ENCODE measurements around the gene AKAP6. TPM values are rescaled to one million over a fixed set of nuclear protein-coding genes. Genes with fewer than 3 reads are reported as not detected.

AKAP6 gene
- total RNA-seq, 1 experiment from 2014 or later: 1.1 TPM

GRCh38 chr14:32514236-32514635, 185.1 kb downstream of the AKAP6 start:
- WGBS (ENCODE audit: extremely low coverage, insufficient read length, low lambda C conversion rate): no CpG with 5 or more reads among the region's 1 CpG
- H3K18ac ChIP-seq (ENCODE audit: insufficient read length, low read depth, low read length): no peak overlapping the region
- no peaks in the 10 kb centered on the region for H3K9me3 ChIP-seq (ENCODE audit: control insufficient read depth, low read depth, low read length)
- no peak overlapping the region for H2BK12ac ChIP-seq (ENCODE audit: insufficient read length, low read depth, low read length)
- H2BK15ac ChIP-seq (ENCODE audit: low read depth, low read length): no peak overlapping the region
- peaks cover 4 to 5% of the 10 kb centered on the region in 2 experiments; a peak in 2 of 4 replicates for H3K4me1 Mint-ChIP-seq
- no peak overlapping the region for H3K27ac Mint-ChIP-seq
- H4K91ac ChIP-seq (ENCODE audit: insufficient read length, low read depth, low read length): no peak overlapping the region
- peaks cover 0 to 9% (median 3%) of the 10 kb centered on the region in 3 experiments; a peak in 3 of 7 replicates for H3K36me3 Mint-ChIP-seq (ENCODE audit: insufficient read depth in 1 of 3, low read depth in 3 of 3)
- H3K56ac ChIP-seq (ENCODE audit: insufficient read length, low read depth, low read length): no peak overlapping the region
- H3K27me3 Mint-ChIP-seq (ENCODE audit: low read depth): no peaks in the 10 kb centered on the region; the same call in none of the 2 replicates
- H4K8ac ChIP-seq (replicated peaks; ENCODE audit: insufficient read length, low read depth, low read length): no peak overlapping the region
- no peak overlapping the region for H3K4ac ChIP-seq (ENCODE audit: low read depth, low read length)
- no peak for TF ChIP-seq CTCF (conservative IDR thresholded peaks at IDR 0.05)
- no peak overlapping the region for H3K4me2 ChIP-seq (ENCODE audit: insufficient read depth, insufficient read length, low read length)
- no peaks in the 10 kb centered on the region for H3K79me2 ChIP-seq (ENCODE audit: insufficient read depth, low read length)
- H3K23ac ChIP-seq (ENCODE audit: insufficient read length, low read depth, low read length): no peak overlapping the region
- no peaks in the 10 kb centered on the region for H3K23me2 ChIP-seq (ENCODE audit: insufficient read length, low read depth, low read length, poor library complexity, severe bottlenecking)
- H3K79me1 ChIP-seq (ENCODE audit: insufficient read depth, low read depth, low read length, poor library complexity, severe bottlenecking): no peaks in the 10 kb centered on the region
- no peak overlapping the region for H4K5ac ChIP-seq (ENCODE audit: insufficient read length, low read depth, low read length)
- no peak overlapping the region for H3K4me3 Mint-ChIP-seq
- H3K14ac ChIP-seq (ENCODE audit: insufficient read depth, low read length): no peak overlapping the region
- DNase-seq: no peak
- no peaks in the 10 kb centered on the region for H3K4me1 ChIP-seq (ENCODE audit: insufficient read depth, low read length)
- H2BK20ac ChIP-seq (ENCODE audit: low read depth, low read length, poor library complexity, severe bottlenecking): no peak overlapping the region
- no peak overlapping the region for H2BK120ac ChIP-seq (ENCODE audit: low read depth, low read length, poor library complexity, severe bottlenecking)
- H3K27me3 ChIP-seq (ENCODE audit: insufficient read depth, low read length): no peaks in the 10 kb centered on the region
- no peaks in the 10 kb centered on the region for H4K20me1 ChIP-seq (ENCODE audit: control insufficient read depth, insufficient read depth, insufficient read length)
- H2AK5ac ChIP-seq (ENCODE audit: insufficient read length, low read length): no peak overlapping the region
- H3K9me3 Mint-ChIP-seq: peaks cover 12 to 15% of the 10 kb centered on the region in 2 experiments; a peak in 4 of 5 replicates
- H2BK5ac ChIP-seq (ENCODE audit: insufficient read length, low read length): no peak overlapping the region
- no peak overlapping the region for H3T11ph ChIP-seq (ENCODE audit: low read length)
- no peak overlapping the region for H3K9ac ChIP-seq (ENCODE audit: extremely low read depth, insufficient read length, low read length)
- H3K27ac ChIP-seq (ENCODE audit: insufficient read length, low read depth, low read length): no peak overlapping the region
- H2AFZ ChIP-seq (ENCODE audit: low read length): no peak overlapping the region

Measured in H9 (cell line).